Activated T-cell treated with anti-CD3 and anti-CD28 coated beads, Interleukin-2, amount 50 U/mL, for 1 hour (primary cell): Measurements from ENCODE around the gene PRDX2.

Experiments
- DNase-seq: peaks from one replicate; pipeline ENCODE4 v3.0.0-alpha.2; 2020

Gene PRDX2

GRCh38 chr19:12751635-12752034 is 50.0 kb downstream of the PRDX2 start, which contains the start of gene BEST2:
Gene BEST2, plus strand, starts transcription at chr19:12751791. Its CDS starts 802 bp downstream, at chr19:12752593.
- no peak for DNase-seq

DNA sequence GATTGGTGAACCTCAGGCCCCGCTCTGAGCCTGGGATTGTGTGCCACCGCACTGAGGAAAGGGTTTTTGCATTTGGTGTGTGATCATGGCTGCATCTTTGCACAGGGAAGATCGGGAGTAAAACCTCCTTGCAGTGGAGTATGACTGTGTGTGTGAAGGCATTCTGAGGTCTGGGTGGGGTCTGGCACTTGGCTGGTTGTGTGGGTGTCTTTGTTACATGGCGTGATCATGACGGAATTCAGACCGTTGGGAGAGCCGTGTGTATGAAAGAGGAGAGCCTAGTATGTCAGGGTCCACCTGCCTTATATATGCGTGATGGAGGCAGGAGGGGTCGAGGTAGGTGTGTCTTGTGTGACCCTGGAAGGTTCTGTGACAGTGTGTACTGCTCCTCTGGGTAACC is 50.7 kb downstream of the PRDX2 start:
- no peak for DNase-seq

DNA sequence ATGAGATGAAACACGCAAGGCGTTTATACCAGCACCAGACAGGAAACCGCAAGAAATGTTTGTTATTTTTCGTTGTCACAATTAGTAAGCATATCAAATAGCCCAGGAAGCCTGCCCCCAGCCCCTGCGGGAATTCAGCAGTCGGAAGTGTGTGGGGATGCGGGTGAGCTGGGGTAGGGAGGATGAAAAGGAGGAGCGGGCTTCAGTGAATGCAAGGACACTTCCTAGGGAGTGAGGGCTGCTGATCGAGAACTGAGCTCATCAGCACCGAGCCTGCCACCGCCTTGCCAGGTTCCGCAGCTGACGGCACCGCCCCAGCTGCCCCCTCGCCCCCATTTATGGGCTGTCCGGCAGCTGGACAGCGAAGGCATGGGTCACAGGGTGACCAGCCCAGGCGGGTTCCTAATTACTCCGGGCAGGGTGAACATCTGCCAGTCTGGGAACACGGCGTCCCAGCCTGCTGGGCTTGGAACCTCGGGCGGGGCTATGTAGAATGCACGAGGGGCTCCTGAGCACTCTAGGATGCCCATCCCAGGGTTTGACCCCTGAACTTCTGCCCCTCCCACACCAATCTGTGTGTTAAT is 51.6 kb downstream of the PRDX2 start:
- DNase-seq, result no peak

DNA sequence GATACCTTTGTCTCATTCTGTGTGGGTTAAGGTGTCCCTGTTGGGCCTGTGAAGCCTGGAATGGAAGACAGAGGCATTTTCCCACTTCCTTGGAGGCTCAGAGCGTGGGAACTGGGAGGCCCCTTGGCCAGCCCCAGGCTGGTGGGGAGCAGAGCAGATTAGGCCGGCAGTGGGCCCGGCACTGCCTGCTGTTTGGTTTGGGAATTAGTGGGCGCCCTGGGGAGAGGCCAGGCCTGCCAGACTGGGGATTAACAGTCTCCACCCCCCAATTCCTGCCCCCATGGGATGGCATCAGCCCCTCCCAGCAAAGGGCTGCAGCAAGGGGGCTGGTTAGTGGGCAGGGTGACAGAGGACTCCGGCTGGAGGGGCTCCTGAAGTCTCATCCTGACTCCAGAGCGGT is 53.1 kb downstream of the PRDX2 start:
- no peak for DNase-seq
